ENCODE measurements around the gene CTNNA3. TPM values are rescaled to one million over a fixed set of nuclear protein-coding genes. Genes with fewer than 3 reads are reported as not detected.

Gene CTNNA3
- total and polyA plus RNA-seq, 4 donors = 0.16 to 2.4 (median 1.4) TPM

- 83% methylated on average over 1 of the region's 1 CpG for WGBS
- H3K9me3 ChIP-seq (ENCODE audit: control insufficient read depth in 4 of 4, low read length in 3 of 4) = peaks cover 0 to 6% (median 2%) of the 10 kb centered on the region in 4 donors
- H3K36me3 ChIP-seq (ENCODE audit: control insufficient read depth in 4 of 4, insufficient read depth in 3 of 4, low read depth in 1 of 4, low read length in 3 of 4) = no peaks in the 10 kb centered on the region
- no peaks in the 10 kb centered on the region for H3K27me3 ChIP-seq (ENCODE audit: control insufficient read depth in 4 of 4, insufficient read depth in 4 of 4, low read length in 3 of 4)
- DNase-seq (ENCODE audit: low spot score) = no peak
- H3K27ac ChIP-seq (ENCODE audit: low read depth in 1 of 2, low read length in 2 of 2) = no peak overlapping the region
- H3K9ac ChIP-seq (ENCODE audit: low read depth in 1 of 2, low read length in 2 of 2) = no peak overlapping the region
- H3K4me3 ChIP-seq (ENCODE audit: low read depth in 1 of 3, low read length in 3 of 3) = no peak overlapping the region
- TF ChIP-seq RAD21 (IDR thresholded peaks at IDR 0.05) (no peak), YY1 (IDR thresholded peaks at IDR 0.05) (no peak), NR2F2 (IDR thresholded peaks at IDR 0.05) (no peak), FOXA1 (IDR thresholded peaks at IDR 0.05) (no peak), MAX (IDR thresholded peaks at IDR 0.05) (no peak)
- no peaks in the 10 kb centered on the region for H3K4me1 ChIP-seq (ENCODE audit: control insufficient read depth in 4 of 4, insufficient read depth in 4 of 4, low read length in 3 of 4)
These were observed 1238.4 kb downstream of the CTNNA3 start for GRCh38 chr10:66457629-66458028.

GRCh38 chr10:66455304-66455703 lies 1240.7 kb downstream of the CTNNA3 start:
- Histone ChIP-seq H3K27me3 (ENCODE audit: control insufficient read depth in 4 of 4, insufficient read depth in 4 of 4, low read length in 3 of 4) (no peaks in the 10 kb centered on the region), H3K27ac (ENCODE audit: low read depth in 1 of 2, low read length in 2 of 2) (no peak overlapping the region), H3K4me1 (ENCODE audit: control insufficient read depth in 4 of 4, insufficient read depth in 4 of 4, low read length in 3 of 4) (no peaks in the 10 kb centered on the region), H3K9ac (ENCODE audit: low read depth in 1 of 2, low read length in 2 of 2) (no peak overlapping the region), H3K4me3 (ENCODE audit: low read depth in 1 of 3, low read length in 3 of 3) (no peak overlapping the region), H3K9me3 (ENCODE audit: control insufficient read depth in 4 of 4, low read length in 3 of 4) (peaks cover 0 to 5% (median 2%) of the 10 kb centered on the region in 4 donors), H3K36me3 (ENCODE audit: control insufficient read depth in 4 of 4, insufficient read depth in 3 of 4, low read depth in 1 of 4, low read length in 3 of 4) (no peaks in the 10 kb centered on the region)
- DNase-seq (ENCODE audit: low spot score) = no peak
- TF ChIP-seq RAD21 (IDR thresholded peaks at IDR 0.05) = peak in 1 of 2 donors; percentile 31
- TF ChIP-seq JUND (IDR thresholded peaks at IDR 0.05) = no peak
- 78% methylated on average over 2 of the region's 2 CpGs for WGBS

- TF ChIP-seq ATF3 (IDR thresholded peaks at IDR 0.05) = no peak
- TF ChIP-seq MAX (IDR thresholded peaks at IDR 0.05) = no peak
- no peak for TF ChIP-seq HNF4A (conservative IDR thresholded peaks at IDR 0.05)
- TF ChIP-seq CTCF (IDR thresholded peaks at IDR 0.05; ENCODE audit: low read depth, low read length, missing input control) = no peak
- no peak for TF ChIP-seq HNF4G (IDR thresholded peaks at IDR 0.05)
- TF ChIP-seq FOXA1 (IDR thresholded peaks at IDR 0.05) = no peak
- WGBS = 13% methylated on average over 1 of the region's 1 CpG
- H3K4me3 ChIP-seq (ENCODE audit: low read depth in 1 of 3, low read length in 3 of 3) = no peak overlapping the region
These were observed 1255.4 kb downstream of the CTNNA3 start for GRCh38 chr10:66440568-66440967.

GRCh38 chr10:66414943-66415342 lies 1281.1 kb downstream of the CTNNA3 start:
- Histone ChIP-seq H3K9me3 (ENCODE audit: control insufficient read depth in 4 of 4, low read length in 3 of 4) (no peaks in the 10 kb centered on the region), H3K4me1 (ENCODE audit: control insufficient read depth in 4 of 4, insufficient read depth in 4 of 4, low read length in 3 of 4) (no peaks in the 10 kb centered on the region), H3K27me3 (ENCODE audit: control insufficient read depth in 4 of 4, insufficient read depth in 4 of 4, low read length in 3 of 4) (no peaks in the 10 kb centered on the region), H3K4me3 (ENCODE audit: low read depth in 1 of 3, low read length in 3 of 3) (no peak overlapping the region), H3K9ac (ENCODE audit: low read depth in 1 of 2, low read length in 2 of 2) (no peak overlapping the region), H3K27ac (ENCODE audit: low read depth in 1 of 2, low read length in 2 of 2) (no peak overlapping the region), H3K36me3 (ENCODE audit: control insufficient read depth in 4 of 4, insufficient read depth in 3 of 4, low read depth in 1 of 4, low read length in 3 of 4) (no peaks in the 10 kb centered on the region)
- no peak for DNase-seq (ENCODE audit: low spot score)
- 88% methylated on average over 2 of the region's 2 CpGs for WGBS
- TF ChIP-seq JUND (IDR thresholded peaks at IDR 0.05) (no peak), RAD21 (IDR thresholded peaks at IDR 0.05) (no peak), MAX (IDR thresholded peaks at IDR 0.05) (no peak), HNF4G (IDR thresholded peaks at IDR 0.05) (no peak), CTCF (IDR thresholded peaks at IDR 0.05; ENCODE audit: low read depth, low read length, missing input control) (no peak), YY1 (IDR thresholded peaks at IDR 0.05) (no peak), ZBTB33 (IDR thresholded peaks at IDR 0.05) (no peak), EGR1 (IDR thresholded peaks at IDR 0.05; ENCODE audit: low read depth in 2 of 2) (no peak), FOXA2 (IDR thresholded peaks at IDR 0.05) (no peak), FOXA1 (IDR thresholded peaks at IDR 0.05) (no peak), NR2F2 (IDR thresholded peaks at IDR 0.05) (no peak), RXRA (IDR thresholded peaks at IDR 0.05) (no peak)

More at GRCh38 chr10:66440568-66440967, 1255.4 kb downstream of the CTNNA3 start:
- Histone ChIP-seq H3K27ac (ENCODE audit: low read depth in 1 of 2, low read length in 2 of 2) (no peak overlapping the region), H3K9ac (ENCODE audit: low read depth in 1 of 2, low read length in 2 of 2) (no peak overlapping the region), H3K4me1 (ENCODE audit: control insufficient read depth in 4 of 4, insufficient read depth in 4 of 4, low read length in 3 of 4) (no peaks in the 10 kb centered on the region), H3K36me3 (ENCODE audit: control insufficient read depth in 4 of 4, insufficient read depth in 3 of 4, low read depth in 1 of 4, low read length in 3 of 4) (no peaks in the 10 kb centered on the region), H3K9me3 (ENCODE audit: control insufficient read depth in 4 of 4, low read length in 3 of 4) (no peaks in the 10 kb centered on the region), H3K27me3 (ENCODE audit: control insufficient read depth in 4 of 4, insufficient read depth in 4 of 4, low read length in 3 of 4) (no peaks in the 10 kb centered on the region)
- DNase-seq (ENCODE audit: low spot score) = no peak
